OCI-LY1 (cell line): Measurements from ENCODE around the gene PDK4.

Experiments used
- EZH2 ChIP-seq: fragments of 200-600 bp; sonication (generic), shearing (Covaris generic); IDR thresholded peaks from 2 replicates; pipeline ENCODE4 v1.8.0; 2017; ENCODE audit warnings: borderline replicate concordance, mixed run types, mild to moderate bottlenecking, antibody characterized with exemption, low read length, moderate library complexity, mixed read lengths
- TF ChIP-seq, protein P1 (sequence below): fragments of 200-600 bp; sonication (generic), shearing (Covaris generic); IDR thresholded peaks from 2 replicates; pipeline ENCODE4 v1.5.1; 2017; ENCODE audit warnings: mild to moderate bottlenecking, antibody characterized with exemption, low read length, moderate library complexity, mixed read lengths

- TF ChIP-seq, protein P1, sequence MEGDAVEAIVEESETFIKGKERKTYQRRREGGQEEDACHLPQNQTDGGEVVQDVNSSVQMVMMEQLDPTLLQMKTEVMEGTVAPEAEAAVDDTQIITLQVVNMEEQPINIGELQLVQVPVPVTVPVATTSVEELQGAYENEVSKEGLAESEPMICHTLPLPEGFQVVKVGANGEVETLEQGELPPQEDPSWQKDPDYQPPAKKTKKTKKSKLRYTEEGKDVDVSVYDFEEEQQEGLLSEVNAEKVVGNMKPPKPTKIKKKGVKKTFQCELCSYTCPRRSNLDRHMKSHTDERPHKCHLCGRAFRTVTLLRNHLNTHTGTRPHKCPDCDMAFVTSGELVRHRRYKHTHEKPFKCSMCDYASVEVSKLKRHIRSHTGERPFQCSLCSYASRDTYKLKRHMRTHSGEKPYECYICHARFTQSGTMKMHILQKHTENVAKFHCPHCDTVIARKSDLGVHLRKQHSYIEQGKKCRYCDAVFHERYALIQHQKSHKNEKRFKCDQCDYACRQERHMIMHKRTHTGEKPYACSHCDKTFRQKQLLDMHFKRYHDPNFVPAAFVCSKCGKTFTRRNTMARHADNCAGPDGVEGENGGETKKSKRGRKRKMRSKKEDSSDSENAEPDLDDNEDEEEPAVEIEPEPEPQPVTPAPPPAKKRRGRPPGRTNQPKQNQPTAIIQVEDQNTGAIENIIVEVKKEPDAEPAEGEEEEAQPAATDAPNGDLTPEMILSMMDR, result no peak
- no peak for TF ChIP-seq EZH2
Measured at GRCh38 chr7:95534796-95535195, 61.5 kb downstream of the PDK4 start.
